HG02642 (cell line): ENCODE measurements around the gene YIF1A.

Source experiments
- ATAC-seq: cut with Tn5 transposase; IDR thresholded peaks from one replicate; pipeline ENCODE4 v1.9.1; 2021; ENCODE audit warnings: mild to moderate bottlenecking; ENCODE audit not compliant: unreplicated experiment, poor library complexity

The YIF1A gene

GRCh38 chr11:66275396-66275795 lies 13.5 kb downstream of the YIF1A start:
- no peak for ATAC-seq

- no peak for ATAC-seq
Observed at GRCh38 chr11:66274219-66274618, 14.7 kb downstream of the YIF1A start.

DNA sequence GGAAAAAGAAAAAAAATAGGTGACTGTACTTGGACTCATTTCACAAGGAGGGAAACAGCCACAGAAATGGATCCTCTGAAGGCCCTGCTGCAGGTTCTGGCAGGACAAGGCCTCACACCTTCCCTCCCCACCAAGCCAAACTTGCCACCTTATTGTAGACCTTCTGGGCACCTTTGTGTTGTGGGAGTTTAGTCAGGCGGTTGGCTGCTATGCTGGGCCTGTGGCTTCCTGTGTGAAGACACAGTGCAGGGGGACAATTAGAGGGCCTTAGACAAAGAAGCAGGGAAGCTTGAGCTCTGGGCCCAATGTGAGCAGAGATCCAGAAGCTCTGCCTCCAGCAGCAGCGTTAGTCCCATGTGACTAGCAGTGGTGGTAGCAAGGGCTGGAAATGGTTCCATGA lies 16.3 kb downstream of the YIF1A start:
- ATAC-seq, result no peak

DNA sequence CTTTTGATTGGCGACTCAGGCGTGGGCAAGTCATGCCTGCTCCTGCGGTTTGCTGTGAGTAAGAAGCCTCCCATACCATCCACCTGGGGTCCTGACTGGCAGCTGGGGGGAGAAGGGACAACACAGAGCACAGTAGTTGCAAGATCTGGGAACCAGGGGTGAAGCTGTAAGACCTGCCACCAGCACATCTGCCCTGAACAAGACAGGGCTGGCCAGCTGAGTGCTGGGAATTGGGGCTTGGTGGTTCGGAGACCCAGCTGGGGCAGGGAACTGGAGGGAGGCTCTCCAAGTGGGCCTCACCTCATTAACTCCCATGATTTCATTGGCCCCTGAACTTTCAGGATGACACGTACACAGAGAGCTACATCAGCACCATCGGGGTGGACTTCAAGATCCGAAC lies 17.1 kb downstream of the YIF1A start:
- ATAC-seq, result no peak

DNA sequence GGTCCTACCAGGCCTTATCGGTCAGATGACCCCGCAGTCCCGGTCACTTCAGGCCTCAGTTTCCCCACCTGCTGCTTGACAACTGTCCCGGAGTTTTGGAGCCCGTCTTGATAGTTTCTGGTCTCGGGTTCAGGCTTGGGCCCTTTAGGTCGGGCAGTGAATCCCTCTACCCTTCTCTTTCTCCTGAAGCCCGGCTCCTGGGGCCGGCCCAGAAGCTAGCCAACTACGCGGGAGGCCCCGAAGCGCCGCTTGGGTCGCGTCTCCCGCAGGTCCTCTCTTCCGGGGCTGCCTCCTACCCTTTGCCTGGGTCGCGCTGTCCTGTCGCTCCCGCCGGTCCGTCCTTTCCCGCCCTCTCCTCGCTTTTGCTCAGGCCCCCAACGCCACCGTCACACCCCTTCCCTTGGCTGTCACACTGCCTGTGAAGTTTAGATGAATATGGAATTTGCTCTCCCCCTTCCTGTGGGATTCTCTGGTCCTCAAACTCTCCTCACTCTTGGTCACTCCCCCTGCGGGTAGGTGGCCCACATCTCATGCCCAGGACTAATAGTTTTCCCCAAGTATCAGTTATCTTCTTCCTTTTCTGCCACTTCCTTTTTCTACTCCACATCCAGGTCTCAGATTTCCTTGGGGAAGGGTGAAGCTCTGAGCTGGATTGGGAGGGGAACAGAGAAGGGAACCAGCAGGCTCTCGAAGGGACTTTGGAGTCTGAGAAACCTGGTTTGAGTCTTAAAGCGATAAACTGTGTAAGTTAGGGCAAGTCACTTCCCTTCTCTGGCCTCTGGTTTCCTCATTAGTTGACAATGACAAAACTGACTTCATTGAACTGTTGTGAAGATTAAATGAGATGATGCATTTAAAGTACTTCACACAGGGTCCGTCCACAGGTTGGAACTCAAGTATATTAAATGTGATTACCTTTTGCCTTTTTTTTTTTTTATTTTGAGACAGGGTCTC lies 19.7 kb downstream of the YIF1A start:
- no peak for ATAC-seq

DNA sequence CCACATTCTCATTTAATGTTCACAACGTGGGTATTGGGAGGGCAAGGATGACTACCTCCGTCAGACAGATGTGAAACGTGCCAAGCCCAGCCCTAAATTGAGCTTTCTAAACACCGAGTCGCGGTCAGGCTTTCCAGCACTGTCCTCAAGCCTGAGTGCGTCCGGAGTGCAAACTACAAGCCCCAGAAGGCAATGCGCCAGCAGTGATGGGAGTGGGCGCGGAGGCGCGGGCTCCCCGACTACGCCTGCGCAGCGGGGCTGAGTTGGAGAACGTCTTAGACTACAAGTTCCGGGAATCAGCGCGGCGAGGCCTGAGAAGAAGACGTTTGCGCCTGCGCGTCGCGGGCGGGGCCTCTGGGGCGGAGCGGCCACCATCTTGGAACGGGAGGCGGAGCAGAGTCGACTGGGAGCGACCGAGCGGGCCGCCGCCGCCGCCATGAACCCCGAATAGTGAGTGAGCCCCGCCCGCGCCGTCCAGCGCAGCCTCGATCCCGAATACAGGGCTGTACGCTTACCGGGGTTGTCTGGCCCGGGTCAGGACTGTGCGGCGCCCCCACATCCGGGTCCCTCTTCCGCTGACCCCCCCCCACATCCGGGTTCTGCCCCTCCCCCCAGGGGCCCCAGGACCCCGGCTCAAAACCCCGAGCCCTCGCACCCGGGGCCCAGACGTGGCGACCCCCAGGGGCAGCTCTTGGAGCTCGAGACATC lies 20.5 kb downstream of the YIF1A start, which contains the start of gene RAB1B:
Gene RAB1B (plus strand): TSS at position 396 of the 708 bp plus-strand sequence. CDS start 41 bp downstream, at position 437.
- ATAC-seq, result peak; percentile 77

DNA sequence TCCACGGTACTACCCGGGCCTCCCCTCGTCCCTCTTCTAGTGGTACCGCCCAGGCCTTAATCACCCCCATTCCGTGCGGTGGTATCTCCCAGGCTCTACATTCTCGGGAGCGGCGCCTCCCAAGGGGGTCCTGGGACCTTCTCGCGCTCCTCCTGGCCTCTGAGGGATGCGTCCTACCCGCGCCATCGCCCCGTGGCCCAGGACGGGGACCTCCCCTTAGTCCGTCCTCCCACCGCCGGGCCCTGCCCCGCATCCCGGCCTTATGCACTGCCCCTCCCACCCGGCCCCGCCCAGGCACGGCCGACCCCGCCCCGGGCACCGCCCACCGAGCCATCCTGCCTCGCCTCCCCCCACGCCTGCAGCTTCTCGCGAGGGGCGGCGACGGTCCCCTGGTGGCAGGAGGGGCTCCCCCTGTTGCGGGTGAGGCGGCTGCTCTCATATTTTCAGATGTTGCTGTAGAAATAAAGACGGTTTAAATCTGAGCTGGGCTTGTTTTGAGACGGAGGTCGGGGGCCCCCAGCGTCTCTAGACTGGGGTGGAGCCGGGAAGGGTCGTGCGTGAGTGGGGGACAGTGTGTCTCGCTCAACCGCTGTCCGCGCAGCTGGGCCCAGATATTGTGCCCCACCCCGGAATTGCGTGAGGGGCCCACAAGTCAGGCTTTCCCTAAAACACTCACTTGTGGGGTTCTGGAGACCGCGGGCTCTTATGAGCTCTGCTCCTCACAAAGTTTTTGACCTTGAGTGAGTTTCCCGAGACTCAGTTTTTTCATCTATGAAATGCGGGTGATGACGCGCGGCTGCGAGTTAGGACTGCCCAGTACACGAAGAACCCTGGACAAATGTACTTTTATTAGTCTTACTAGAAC lies 21.3 kb downstream of the YIF1A start:
- ATAC-seq, result peak; percentile 47

GRCh38 chr11:66267039-66267378 lies 21.9 kb downstream of the YIF1A start:
- ATAC-seq, result no peak

DNA sequence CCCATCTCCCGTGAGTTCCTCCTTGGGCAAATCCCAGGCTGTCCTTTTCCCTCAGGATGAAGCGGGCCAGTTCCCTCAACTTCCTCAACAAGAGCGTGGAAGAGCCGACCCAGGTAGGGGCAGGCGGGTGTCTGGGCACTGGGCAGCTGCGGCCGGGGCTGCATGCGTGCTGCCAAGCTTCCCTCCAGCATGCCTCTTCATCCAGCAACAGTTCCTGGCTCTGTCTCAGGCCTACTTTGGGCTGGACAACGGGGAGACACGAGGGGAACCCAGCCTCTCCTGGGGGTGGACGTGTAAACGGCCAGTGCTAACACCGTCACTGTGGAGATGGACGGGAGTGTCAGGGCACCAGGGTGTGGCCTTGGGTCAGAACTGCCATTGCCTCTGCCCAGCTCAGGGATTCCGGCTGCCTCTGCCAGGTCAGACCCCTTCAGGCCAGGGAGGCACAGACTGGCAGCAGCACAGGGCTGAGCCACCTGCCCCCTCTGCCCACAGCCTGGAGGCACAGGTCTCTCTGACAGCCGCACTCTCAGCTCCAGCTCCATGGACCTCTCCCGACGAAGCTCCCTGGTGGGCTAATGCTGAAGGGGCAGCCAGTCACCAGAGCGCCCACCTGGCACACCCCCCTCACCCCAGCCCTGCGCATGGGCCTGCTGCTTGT lies 22.4 kb downstream of the YIF1A start:
- no peak for ATAC-seq

DNA sequence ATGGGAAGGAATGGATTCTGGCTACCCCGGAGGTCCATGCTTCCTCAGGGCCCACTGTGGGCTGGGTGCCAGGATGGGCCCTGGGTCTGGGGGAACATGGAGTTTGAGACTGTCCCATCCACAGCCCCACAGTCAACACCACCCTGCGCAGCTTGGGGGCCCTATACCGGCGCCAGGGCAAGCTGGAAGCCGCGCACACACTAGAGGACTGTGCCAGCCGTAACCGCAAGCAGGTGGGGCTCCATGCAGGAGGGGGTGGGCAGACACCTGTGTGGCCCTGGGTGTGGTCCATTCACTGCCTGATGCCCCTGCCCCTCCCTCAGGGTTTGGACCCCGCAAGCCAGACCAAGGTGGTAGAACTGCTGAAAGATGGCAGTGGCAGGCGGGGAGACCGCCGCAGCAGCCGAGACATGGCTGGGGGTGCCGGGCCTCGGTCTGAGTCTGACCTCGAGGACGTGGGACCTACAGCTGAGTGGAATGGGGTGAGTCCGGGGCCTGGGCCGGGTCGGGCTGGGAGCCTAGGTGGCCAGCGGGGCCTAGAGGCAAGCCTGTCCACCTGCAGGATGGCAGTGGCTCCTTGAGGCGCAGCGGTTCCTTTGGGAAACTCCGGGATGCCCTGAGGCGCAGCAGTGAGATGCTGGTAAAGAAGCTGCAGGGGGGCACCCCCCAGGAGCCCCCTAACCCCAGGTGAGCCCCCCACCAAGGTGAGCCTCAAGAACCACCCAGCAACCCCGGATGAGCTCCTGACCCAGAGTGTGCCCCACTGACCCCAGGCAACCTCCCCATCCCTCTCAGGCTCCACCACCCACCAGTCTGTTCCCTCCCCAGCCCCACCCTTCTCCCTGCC lies 23.2 kb downstream of the YIF1A start:
- ATAC-seq, result no peak

GRCh38 chr11:66264914-66265313 lies 24.0 kb downstream of the YIF1A start:
- ATAC-seq, result no peak

DNA sequence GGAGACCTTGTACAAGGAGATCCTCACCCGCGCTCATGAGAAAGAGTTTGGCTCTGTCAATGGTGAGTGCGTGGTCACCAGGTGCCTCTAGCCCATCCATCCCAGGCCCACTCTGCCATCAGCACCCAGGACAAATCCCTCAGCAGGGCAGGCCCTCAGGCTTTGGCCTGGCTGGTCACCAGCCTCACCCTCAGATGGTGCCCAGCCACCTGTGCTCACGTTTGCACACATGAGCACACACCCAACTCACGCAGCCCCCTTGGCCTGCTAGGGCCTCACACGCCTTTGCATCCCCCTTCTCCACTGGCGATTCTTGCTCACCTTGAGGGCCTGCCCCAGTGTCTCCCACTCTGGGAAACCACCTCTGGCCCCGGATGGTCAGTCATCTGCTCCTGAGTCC lies 24.6 kb downstream of the YIF1A start:
- no peak for ATAC-seq

GRCh38 chr11:66263785-66264184 lies 25.2 kb downstream of the YIF1A start:
- no peak for ATAC-seq

DNA sequence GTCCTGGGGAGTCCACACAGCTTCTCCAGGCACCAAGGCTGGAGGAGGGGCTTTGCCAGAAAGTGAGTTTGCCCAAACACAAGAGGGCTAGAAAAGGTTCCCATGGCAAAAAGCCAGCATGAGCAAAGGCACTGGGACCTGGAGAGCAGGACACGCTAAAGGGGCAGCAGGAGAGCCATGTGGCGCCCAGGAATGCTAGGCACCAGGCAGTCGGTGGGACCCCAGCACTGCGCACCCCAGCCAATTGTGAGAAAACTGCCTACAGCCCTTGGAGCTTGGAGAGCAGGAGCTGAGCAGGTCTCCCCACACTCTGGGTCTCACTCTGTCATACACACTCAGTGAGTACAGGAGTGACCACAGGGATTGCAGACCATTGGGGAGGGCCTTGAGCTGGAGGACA lies 25.7 kb downstream of the YIF1A start:
- no peak for ATAC-seq

DNA sequence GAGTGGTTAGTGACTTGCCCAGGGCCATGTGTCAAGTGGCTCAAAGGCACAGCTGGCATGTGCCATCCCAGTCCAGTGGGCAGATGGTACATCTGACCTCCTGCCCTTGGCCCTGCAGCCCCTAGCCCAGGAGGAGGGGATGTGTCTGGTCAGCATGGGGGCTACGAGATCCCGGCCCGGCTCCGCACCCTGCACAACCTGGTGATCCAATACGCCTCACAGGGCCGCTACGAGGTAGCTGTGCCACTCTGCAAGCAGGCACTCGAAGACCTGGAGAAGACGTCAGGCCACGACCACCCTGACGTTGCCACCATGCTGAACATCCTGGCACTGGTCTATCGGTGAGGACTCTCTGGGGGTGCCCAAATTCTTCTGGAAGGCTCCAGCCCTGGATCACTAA lies 26.2 kb downstream of the YIF1A start:
- ATAC-seq, result no peak

DNA sequence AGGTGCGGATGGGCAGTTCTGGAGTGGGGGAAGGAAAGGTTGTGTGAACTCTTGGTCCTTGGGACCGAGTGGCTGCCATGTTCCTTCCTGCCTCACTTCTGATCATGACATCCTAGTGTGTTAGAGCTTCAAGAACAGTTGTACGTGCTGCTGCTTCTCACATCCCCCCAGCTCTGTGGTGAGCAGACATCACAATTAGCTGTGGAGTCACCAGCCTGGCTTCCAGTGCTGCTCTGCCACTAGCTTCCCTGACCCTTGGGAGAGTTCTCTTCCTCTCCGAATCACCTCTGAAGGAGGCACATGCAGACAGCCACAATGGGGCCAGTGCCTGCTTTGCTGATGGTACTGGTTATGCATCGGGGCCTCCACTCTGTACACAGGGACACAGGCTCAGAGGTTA lies 26.8 kb downstream of the YIF1A start:
- no peak for ATAC-seq

GRCh38 chr11:66261578-66261977 lies 27.4 kb downstream of the YIF1A start:
- ATAC-seq, result no peak

DNA sequence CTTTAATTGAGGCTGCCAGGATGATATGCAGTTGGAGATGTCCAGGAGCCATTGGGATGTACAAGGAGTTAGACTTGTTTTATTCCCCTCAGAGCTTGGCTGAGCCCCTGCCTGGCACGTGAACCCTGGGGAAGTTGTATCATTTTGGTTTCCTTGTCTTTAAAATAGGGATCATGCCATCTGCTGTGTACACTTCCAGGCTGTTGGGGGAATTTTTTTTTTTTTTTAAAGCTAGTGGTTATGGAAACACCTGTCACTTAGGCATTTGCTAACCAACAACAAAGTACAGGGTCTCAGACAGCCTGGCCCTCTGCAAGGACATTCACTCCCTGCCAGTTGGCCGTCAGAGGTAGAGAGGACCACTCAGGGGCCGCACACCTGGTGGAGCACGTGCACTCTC lies 29.0 kb downstream of the YIF1A start:
- ATAC-seq, result no peak

- ATAC-seq, result no peak
Observed at GRCh38 chr11:66259225-66259624, 29.7 kb downstream of the YIF1A start.
